Kidney (tissue), 14 donors: ENCODE data around the gene CNPY1. TPM values are rescaled to one million over a fixed set of nuclear protein-coding genes. Genes with fewer than 3 reads are reported as not detected.
A peak's percentile ranks its signal among the peaks of the same experiment; 100 is the strongest.
"Not testable (repeated sequence)": the region's sequence is repeated elsewhere in the genome, so short reads cannot be mapped to it uniquely, and the experiment has no call there.

Experiments
- DNase-seq, 5 donors: peaks; one replicate each; pipeline ENCODE4 v3.0.0-alpha.2; 2013 to 2020
- FAIRE-seq: peaks from 2 replicates; lab custom pipeline; 2012; peaks lifted over from hg19 to GRCh38; lab: Jason Lieb, UNC
- H3K27ac ChIP-seq, 2 donors: one replicate each; pipeline ENCODE4 v1.7.0; 2013; ENCODE audit warnings: low read depth in 2 of 2, low read length in 2 of 2, inconsistent platforms in 1 of 2
- H3K27me3 ChIP-seq: one replicate; pipeline ENCODE4 v1.7.1; 2013; ENCODE audit warnings: low read length, inconsistent platforms; ENCODE audit not compliant: control insufficient read depth, insufficient read depth
- H3K36me3 ChIP-seq, 3 donors: one replicate each; pipeline versions ENCODE4 v1.7.0 to v1.7.1; 2013; ENCODE audit warnings: low read length in 3 of 3, control low read depth in 1 of 3, inconsistent platforms in 1 of 3; ENCODE audit not compliant: insufficient read depth in 3 of 3, control insufficient read depth in 2 of 3
- H3K4me1 ChIP-seq, 3 donors: one replicate each; pipeline versions ENCODE4 v1.7.0 to v1.7.1; 2013; ENCODE audit warnings: low read length in 3 of 3, inconsistent platforms in 1 of 3, low read depth in 1 of 3; ENCODE audit not compliant: control insufficient read depth in 2 of 3, insufficient read depth in 2 of 3
- H3K4me3 ChIP-seq, 3 donors: one replicate each; pipeline versions ENCODE4 v1.7.0 to v1.8.1; 2013; ENCODE audit warnings: low read length in 3 of 3, control low read depth in 1 of 3, inconsistent platforms in 1 of 3
- H3K9ac ChIP-seq, 3 donors: one replicate each; pipeline versions ENCODE4 v1.7.0 to v1.7.1; 2013; ENCODE audit warnings: low read length in 3 of 3, control low read depth in 1 of 3, inconsistent platforms in 1 of 3
- H3K9me3 ChIP-seq, 3 donors: one replicate each; pipeline versions ENCODE4 v1.7.0 to v1.7.1; 2013; ENCODE audit warnings: low read length in 3 of 3, control low read depth in 1 of 3, inconsistent platforms in 1 of 3; ENCODE audit not compliant: control insufficient read depth in 2 of 3, insufficient read depth in 1 of 3
- intact Hi-C: fragments of 100-400 bp; cut with DNase I; formaldehyde crosslinking; loops from one replicate; pipeline ENCODE4 v1.11.1; 2022
- polyA plus RNA-seq: library from polyadenylated mRNA; stranded (reverse); fragments of 350-450 nt; fragmentation: Illumina TruSeq; extraction: RNeasy Lipid Tissue Mini Kit (QIAGEN cat#74804); gene quantifications from one replicate; pipeline ENCODE4 v1.2.3, GENCODE V29; 2014; ENCODE audit warnings: low read depth, low replicate concordance; ENCODE audit not compliant: insufficient read depth
- total RNA-seq: library from RNA; stranded (reverse); fragmentation: NEBNext Ultra II Directional; extraction: Animal tissue kit (Norgen Biotek cat#: 25700); gene quantifications from one replicate; pipeline ENCODE4 v1.2.1, GENCODE V29; 2021
- TF ChIP-seq, protein P1 (sequence below): IDR thresholded peaks from 3 replicates; pipeline ENCODE4 v1.5.1; 2012; ENCODE audit warnings: mild to moderate bottlenecking, moderate library complexity, borderline replicate concordance; ENCODE audit not compliant: insufficient read depth; ENCODE audit errors: extremely low read depth
- donor health status: control.
- donor health status: control.
- donor health status: control.
- donor health status: control.
- donor health status: control.
- donor health status: DM: yes; HTN: yes; CAD: no.
- donor health status: Normal renal cell carcinoma (clear cell type).

The CNPY1 gene
- total and polyA plus RNA-seq, 2 donors from 2014 or later, result not detected

DNA sequence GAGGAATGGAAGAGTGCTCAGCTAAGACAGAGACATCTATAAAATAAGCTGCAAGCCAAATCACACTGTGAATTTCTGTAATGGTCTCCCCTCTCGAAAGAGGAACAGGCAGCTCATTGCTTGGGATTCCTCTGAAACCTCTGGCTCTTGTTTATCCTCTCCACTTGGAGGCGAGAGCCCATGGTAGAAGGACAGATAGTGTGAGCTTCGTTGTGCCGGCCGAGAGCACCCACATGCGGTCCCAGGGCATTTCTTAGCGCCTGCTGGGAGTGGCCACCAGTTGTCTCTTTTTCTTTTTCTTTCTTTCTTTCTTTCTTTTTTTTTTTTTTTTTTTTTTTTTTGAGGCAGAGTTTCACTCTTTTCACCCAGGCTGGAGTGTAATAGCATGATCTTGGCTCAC, 26.2 kb downstream of the CNPY1 start:
- H3K27me3 ChIP-seq, result peaks cover 17% of the 10 kb centered on the region
- intact Hi-C loops, result no loop called here
- H3K9ac ChIP-seq, result no peak overlapping the region
- TF ChIP-seq, protein P1, sequence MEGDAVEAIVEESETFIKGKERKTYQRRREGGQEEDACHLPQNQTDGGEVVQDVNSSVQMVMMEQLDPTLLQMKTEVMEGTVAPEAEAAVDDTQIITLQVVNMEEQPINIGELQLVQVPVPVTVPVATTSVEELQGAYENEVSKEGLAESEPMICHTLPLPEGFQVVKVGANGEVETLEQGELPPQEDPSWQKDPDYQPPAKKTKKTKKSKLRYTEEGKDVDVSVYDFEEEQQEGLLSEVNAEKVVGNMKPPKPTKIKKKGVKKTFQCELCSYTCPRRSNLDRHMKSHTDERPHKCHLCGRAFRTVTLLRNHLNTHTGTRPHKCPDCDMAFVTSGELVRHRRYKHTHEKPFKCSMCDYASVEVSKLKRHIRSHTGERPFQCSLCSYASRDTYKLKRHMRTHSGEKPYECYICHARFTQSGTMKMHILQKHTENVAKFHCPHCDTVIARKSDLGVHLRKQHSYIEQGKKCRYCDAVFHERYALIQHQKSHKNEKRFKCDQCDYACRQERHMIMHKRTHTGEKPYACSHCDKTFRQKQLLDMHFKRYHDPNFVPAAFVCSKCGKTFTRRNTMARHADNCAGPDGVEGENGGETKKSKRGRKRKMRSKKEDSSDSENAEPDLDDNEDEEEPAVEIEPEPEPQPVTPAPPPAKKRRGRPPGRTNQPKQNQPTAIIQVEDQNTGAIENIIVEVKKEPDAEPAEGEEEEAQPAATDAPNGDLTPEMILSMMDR, result no peak
- no peaks in the 10 kb centered on the region for H3K9me3 ChIP-seq
- no peak overlapping the region for H3K27ac ChIP-seq
- DNase-seq (peak in 2 of 5 donors; percentile 6 to 22), FAIRE-seq (no peak)
- H3K36me3 ChIP-seq, result no peaks in the 10 kb centered on the region
- H3K4me1 ChIP-seq, result no peaks in the 10 kb centered on the region
- H3K4me3 ChIP-seq, result no peak overlapping the region

DNA sequence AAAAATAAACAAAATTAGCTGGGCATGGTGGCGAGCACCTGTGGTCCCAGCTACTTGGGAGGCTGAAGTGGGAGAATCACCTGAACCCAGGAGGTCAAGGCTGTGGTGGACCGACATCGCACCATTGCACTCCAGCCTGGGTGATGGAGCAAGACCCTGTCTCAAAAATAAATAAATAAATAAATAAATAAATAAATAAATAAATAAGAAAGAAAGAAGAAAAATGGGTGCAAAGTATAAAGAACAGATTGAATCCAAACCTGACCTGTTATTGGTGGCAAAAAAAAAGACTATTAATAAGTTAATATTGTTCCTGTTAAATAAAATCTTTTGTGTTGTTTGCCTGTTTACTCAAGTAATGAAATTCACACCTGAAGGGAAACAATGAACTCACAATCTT, 27.0 kb downstream of the CNPY1 start:
- H3K4me1 ChIP-seq, H3K36me3 ChIP-seq, H3K9ac ChIP-seq, H3K4me3 ChIP-seq, H3K27ac ChIP-seq, intact Hi-C loops, DNase-seq, H3K9me3 ChIP-seq, FAIRE-seq: not testable (repeated sequence)
- peaks cover 17% of the 10 kb centered on the region for H3K27me3 ChIP-seq

DNA sequence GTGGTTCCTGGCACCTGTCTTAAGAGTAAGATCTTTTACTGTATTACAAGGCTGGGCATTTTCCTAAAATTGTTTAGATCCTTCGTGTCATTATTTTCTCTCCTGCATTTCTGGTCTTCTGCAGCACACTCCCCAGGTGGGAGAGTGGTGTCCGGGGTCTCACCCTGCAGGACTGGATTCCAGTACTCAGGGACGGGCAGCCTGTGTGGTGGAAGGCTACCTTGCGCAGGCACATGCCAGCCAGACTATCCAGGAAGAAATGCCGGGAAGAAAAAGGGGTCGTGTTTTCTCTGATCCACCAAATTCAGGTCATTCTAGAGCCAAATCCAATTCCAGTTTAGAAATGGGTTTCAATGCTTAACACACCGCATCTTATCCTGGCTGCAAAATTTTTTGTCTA, 27.7 kb downstream of the CNPY1 start:
- H3K36me3 ChIP-seq, result no peaks in the 10 kb centered on the region
- FAIRE-seq (no peak), DNase-seq (peak in 1 of 5 donors; percentile 52)
- H3K4me1 ChIP-seq, result no peaks in the 10 kb centered on the region
- no peaks in the 10 kb centered on the region for H3K9me3 ChIP-seq
- H3K9ac ChIP-seq, result no peak overlapping the region
- TF ChIP-seq, protein P1, result no peak
- H3K4me3 ChIP-seq, result no peak overlapping the region
- H3K27me3 ChIP-seq, result peaks cover 24% of the 10 kb centered on the region
- H3K27ac ChIP-seq, result no peak overlapping the region
- intact Hi-C loops, result no loop called here

DNA sequence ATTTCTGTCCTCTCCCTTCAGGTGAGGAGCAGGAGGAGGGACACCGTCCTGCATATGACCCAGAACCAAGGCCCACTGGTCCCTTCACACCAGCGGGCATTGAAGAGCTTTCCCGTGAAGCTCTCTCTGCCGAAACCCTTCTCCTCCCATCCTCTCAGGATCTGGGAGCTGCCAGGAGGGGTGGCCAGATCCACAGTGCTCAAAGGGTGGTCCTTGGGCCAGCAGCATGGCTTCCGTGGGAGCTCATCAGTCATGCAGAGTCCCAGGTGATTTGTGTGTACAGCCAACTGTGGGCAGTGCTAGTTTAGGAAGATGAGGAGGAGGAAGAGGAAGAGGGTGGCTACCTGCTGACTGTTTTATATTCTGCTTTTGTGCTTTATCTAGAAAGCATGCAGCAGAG, 28.4 kb downstream of the CNPY1 start:
- Histone ChIP-seq H3K36me3 (no peaks in the 10 kb centered on the region), H3K4me3 (no peak overlapping the region), H3K27ac (no peak overlapping the region), H3K27me3 (peaks cover 30% of the 10 kb centered on the region), H3K9me3 (no peaks in the 10 kb centered on the region), H3K4me1 (no peaks in the 10 kb centered on the region), H3K9ac (no peak overlapping the region)
- DNase-seq (peak in 2 of 5 donors; percentile 4 to 27), FAIRE-seq (no peak)
- TF ChIP-seq, protein P1, result no peak
- intact Hi-C loops, result no loop called here
